Stimulated activated CD4-positive, alpha-beta T cell treated with anti-CD3 and anti-CD28 coated beads, Interleukin-15, amount 100 ng/mL, for 48 hours (primary cell): ENCODE results near the gene MYCBPAP.

Source experiments
- DNase-seq, 2 donors: peaks; one replicate each; pipeline ENCODE4 v3.0.0-alpha.2; 2020; ENCODE audit warnings: low read depth in 2 of 2

Gene MYCBPAP

GRCh38 chr17:50551884-50552283, 43.6 kb downstream of the MYCBPAP start:
- no peak for DNase-seq

- DNase-seq, result no peak
Measured at GRCh38 chr17:50554201-50554600, 46.0 kb downstream of the MYCBPAP start.

- no peak for DNase-seq
Measured at GRCh38 chr17:50556803-50557202, 48.6 kb downstream of the MYCBPAP start.

GRCh38 chr17:50557630-50558029, 49.4 kb downstream of the MYCBPAP start:
- no peak for DNase-seq

- DNase-seq, result no peak
Measured at GRCh38 chr17:50558091-50558490, 49.9 kb downstream of the MYCBPAP start.

- no peak for DNase-seq
Measured at GRCh38 chr17:50558581-50558940, 50.3 kb downstream of the MYCBPAP start.

GRCh38 chr17:50558941-50559614, 50.8 kb downstream of the MYCBPAP start:
- DNase-seq, result no peak

GRCh38 chr17:50559674-50560184, 51.5 kb downstream of the MYCBPAP start:
- peak in 1 of 2 donors; percentile 22 for DNase-seq

- DNase-seq, result peak; percentile 68 to 85
Measured at GRCh38 chr17:50560185-50560824, 52.1 kb downstream of the MYCBPAP start, which contains the start of gene CACNA1G. CACNA1G (plus strand) TSS chr17:50560715; CDS start chr17:50561460, 745 bp downstream.

- DNase-seq, result no peak
Measured at GRCh38 chr17:50560931-50561745, 52.9 kb downstream of the MYCBPAP start.

GRCh38 chr17:50561746-50562141, 53.5 kb downstream of the MYCBPAP start:
- no peak for DNase-seq

GRCh38 chr17:50562242-50563091, 54.2 kb downstream of the MYCBPAP start:
- DNase-seq, result no peak

GRCh38 chr17:50563092-50563511, 54.9 kb downstream of the MYCBPAP start:
- no peak for DNase-seq

- no peak for DNase-seq
Measured at GRCh38 chr17:50564916-50565315, 56.7 kb downstream of the MYCBPAP start.

GRCh38 chr17:50565402-50566350, 57.4 kb downstream of the MYCBPAP start:
- DNase-seq, result no peak

GRCh38 chr17:50566886-50567285, 58.6 kb downstream of the MYCBPAP start:
- DNase-seq, result no peak

GRCh38 chr17:50568659-50569058, 60.4 kb downstream of the MYCBPAP start:
- no peak for DNase-seq

- no peak for DNase-seq
Measured at GRCh38 chr17:50569592-50569991, 61.4 kb downstream of the MYCBPAP start.

- no peak for DNase-seq
Measured at GRCh38 chr17:50570032-50570431, 61.8 kb downstream of the MYCBPAP start.

- no peak for DNase-seq
Measured at GRCh38 chr17:50570528-50570927, 62.3 kb downstream of the MYCBPAP start.
